Measurements from ENCODE around the gene NAT16. TPM values are rescaled to one million over a fixed set of nuclear protein-coding genes. Genes with fewer than 3 reads are reported as not detected.

Gene NAT16
- total RNA-seq, 2 donors from 2014 or later: 0.15 to 0.20 TPM

DNA sequence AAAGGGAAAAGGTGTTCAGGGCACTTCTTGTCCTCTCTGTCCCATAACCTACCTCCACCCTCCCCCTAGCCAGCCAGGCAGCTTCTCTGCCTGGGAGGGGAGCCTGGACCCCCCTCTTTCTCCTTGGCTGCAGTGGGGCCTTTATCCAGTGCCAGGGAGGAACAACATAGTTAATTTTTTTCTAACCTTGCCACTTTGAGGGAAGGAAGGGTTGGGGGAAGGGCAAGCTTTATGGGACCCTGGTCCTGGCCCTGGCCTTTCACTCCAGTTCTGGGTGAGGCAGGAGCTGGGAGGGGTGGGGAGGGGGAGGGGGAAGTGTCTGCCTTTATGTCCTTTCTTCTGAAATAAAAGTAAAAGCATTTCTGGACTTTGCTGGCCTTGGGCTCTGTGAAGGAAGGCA lies 19.2 kb downstream of the NAT16 start:
- Histone ChIP-seq H3K27me3 (ENCODE audit: control insufficient read depth, insufficient read depth, low read length, poor library complexity, severe bottlenecking) (peaks cover 42% of the 10 kb centered on the region), H3K4me1 (ENCODE audit: control insufficient read depth, insufficient read depth, low read length) (peaks cover 2% of the 10 kb centered on the region), H3K9ac (ENCODE audit: extremely low read depth, low read length, poor library complexity, severe bottlenecking) (no peak overlapping the region), H3K36me3 (ENCODE audit: control insufficient read depth, insufficient read depth, low read length) (peaks cover 8% of the 10 kb centered on the region), H3K4me3 (ENCODE audit: low read length) (no peak overlapping the region), H3K27ac (ENCODE audit: low read depth, low read length) (no peak overlapping the region), H3K9me3 (ENCODE audit: control insufficient read depth, low read length) (no peaks in the 10 kb centered on the region)
- H3K27me3 Mint-ChIP-seq (ENCODE audit: insufficient read depth): peaks cover 49% of the 10 kb centered on the region
- H3K27ac Mint-ChIP-seq: no peak overlapping the region
- peaks cover 14% of the 10 kb centered on the region for H3K4me1 Mint-ChIP-seq
- no peak overlapping the region for H3K4me3 Mint-ChIP-seq
- peak; percentile 58 for DNase-seq
- peaks cover 17% of the 10 kb centered on the region for H3K36me3 Mint-ChIP-seq (ENCODE audit: low read depth)
- TF ChIP-seq, protein P1, sequence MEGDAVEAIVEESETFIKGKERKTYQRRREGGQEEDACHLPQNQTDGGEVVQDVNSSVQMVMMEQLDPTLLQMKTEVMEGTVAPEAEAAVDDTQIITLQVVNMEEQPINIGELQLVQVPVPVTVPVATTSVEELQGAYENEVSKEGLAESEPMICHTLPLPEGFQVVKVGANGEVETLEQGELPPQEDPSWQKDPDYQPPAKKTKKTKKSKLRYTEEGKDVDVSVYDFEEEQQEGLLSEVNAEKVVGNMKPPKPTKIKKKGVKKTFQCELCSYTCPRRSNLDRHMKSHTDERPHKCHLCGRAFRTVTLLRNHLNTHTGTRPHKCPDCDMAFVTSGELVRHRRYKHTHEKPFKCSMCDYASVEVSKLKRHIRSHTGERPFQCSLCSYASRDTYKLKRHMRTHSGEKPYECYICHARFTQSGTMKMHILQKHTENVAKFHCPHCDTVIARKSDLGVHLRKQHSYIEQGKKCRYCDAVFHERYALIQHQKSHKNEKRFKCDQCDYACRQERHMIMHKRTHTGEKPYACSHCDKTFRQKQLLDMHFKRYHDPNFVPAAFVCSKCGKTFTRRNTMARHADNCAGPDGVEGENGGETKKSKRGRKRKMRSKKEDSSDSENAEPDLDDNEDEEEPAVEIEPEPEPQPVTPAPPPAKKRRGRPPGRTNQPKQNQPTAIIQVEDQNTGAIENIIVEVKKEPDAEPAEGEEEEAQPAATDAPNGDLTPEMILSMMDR (conservative IDR thresholded peaks at IDR 0.05): no peak
- H3K9me3 Mint-ChIP-seq: no peaks in the 10 kb centered on the region

DNA sequence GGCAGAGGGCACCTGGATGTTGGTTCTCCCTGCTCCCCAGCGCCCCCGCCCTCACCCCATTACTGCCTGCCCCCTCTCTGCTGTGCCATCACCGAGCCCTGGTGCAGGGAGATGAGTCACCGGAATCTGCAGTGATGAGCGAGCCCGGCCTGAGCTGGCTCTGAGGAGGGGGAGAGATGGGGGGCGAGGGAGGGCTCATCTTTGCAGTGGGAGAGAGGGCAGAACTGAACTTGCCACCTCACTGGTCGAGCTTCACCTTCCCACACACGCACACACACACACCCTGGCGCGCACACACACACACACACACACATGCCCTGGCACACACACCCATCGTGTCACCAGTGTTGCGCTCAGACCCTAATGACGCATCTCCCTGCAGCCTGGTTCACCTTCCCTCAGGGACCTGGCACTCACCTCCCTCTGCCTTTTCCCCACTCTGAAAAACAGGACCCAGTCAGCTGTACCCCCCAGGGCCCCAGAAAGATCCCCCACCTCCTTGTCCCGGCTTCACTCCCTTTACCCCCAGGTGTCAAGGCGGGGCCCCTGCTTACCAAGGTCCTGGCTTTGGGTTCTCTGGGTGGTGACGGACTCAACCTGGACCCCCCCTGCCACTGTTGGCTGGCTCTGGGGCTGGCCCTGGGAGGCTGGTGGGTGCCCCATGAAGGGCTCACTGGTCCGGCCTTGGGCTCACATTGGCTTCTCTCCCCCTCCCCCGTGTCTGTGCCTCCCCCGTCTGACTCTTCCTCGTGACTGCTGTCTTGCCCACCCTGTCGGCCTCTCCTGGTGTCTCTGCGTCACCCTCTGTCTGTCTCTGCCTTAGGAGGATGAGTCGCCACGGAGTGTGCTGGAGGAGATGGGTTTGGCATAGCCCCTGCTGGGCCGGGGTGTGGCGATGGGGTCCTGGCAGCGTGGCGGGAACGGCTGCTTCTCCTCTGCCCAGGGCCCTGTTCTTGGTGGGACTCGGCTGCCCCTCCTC lies 20.1 kb downstream of the NAT16 start:
- Histone ChIP-seq H3K27ac (ENCODE audit: low read depth, low read length) (no peak overlapping the region), H3K4me3 (ENCODE audit: low read length) (no peak overlapping the region), H3K9me3 (ENCODE audit: control insufficient read depth, low read length) (no peaks in the 10 kb centered on the region), H3K9ac (ENCODE audit: extremely low read depth, low read length, poor library complexity, severe bottlenecking) (no peak overlapping the region), H3K36me3 (ENCODE audit: control insufficient read depth, insufficient read depth, low read length) (peaks cover 8% of the 10 kb centered on the region), H3K4me1 (ENCODE audit: control insufficient read depth, insufficient read depth, low read length) (peaks cover 2% of the 10 kb centered on the region), H3K27me3 (ENCODE audit: control insufficient read depth, insufficient read depth, low read length, poor library complexity, severe bottlenecking) (peaks cover 34% of the 10 kb centered on the region)
- Mint-ChIP-seq H3K27ac (no peak overlapping the region), H3K27me3 (ENCODE audit: insufficient read depth) (peaks cover 40% of the 10 kb centered on the region), H3K9me3 (no peaks in the 10 kb centered on the region), H3K4me1 (peaks cover 11% of the 10 kb centered on the region), H3K4me3 (no peak overlapping the region), H3K36me3 (ENCODE audit: low read depth) (peaks cover 17% of the 10 kb centered on the region)
- peak; percentile 72 for DNase-seq
- TF ChIP-seq, protein P1 (conservative IDR thresholded peaks at IDR 0.05): no peak
- 72 to 86% methylated on average over 7 to 28 of the region's 31 CpGs for WGBS, 2 experiments (ENCODE audit: insufficient coverage in 1 of 2, insufficient read length in 1 of 2)

DNA sequence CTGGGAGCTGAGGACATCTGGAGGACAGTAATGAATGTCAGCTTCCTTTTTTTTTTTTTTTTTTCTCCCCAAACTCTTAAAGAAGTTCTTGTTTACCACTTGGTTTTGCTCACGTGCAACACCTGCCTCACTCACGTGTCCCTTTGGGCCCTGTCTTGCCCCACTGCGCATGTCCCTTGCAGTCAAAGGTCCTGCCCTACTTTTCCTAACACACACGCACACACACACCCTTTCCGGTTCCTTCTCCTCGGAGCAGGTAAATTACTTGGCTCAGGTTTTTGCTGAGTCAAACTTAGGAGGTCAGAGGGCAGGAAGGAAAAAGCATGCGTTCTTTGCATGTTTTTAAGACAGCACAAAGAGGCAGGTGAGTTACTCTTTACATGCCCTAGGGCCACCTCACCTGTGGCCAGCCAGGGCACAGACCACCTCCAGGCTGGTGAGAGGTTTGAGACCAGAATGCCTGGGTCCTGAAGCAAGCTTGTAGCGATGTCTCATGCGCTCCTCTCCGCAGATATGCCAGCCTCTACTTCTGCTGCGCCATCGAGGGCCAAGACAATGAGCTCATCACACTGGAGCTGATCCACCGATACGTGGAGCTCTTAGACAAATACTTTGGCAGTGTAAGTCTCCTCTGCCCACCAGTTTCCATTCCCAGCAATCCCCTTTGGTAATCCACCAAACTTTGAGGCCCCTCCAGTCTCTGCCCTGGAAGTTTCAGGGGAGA lies 23.1 kb downstream of the NAT16 start:
- peaks cover 9% of the 10 kb centered on the region for H3K27me3 ChIP-seq (ENCODE audit: control insufficient read depth, insufficient read depth, low read length, poor library complexity, severe bottlenecking)
- no peak overlapping the region for H3K27ac ChIP-seq (ENCODE audit: low read depth, low read length)
- TF ChIP-seq, protein P1 (conservative IDR thresholded peaks at IDR 0.05): no peak
- peaks cover 8% of the 10 kb centered on the region for H3K36me3 ChIP-seq (ENCODE audit: control insufficient read depth, insufficient read depth, low read length)
- H3K4me3 ChIP-seq (ENCODE audit: low read length): no peak overlapping the region
- no peak overlapping the region for H3K27ac Mint-ChIP-seq
- H3K9ac ChIP-seq (ENCODE audit: extremely low read depth, low read length, poor library complexity, severe bottlenecking): no peak overlapping the region
- H3K9me3 Mint-ChIP-seq: peaks cover 3% of the 10 kb centered on the region
- peaks cover 7% of the 10 kb centered on the region for H3K4me1 Mint-ChIP-seq
- DNase-seq: peak; percentile 63
- H3K36me3 Mint-ChIP-seq (ENCODE audit: low read depth): peaks cover 17% of the 10 kb centered on the region
- no peaks in the 10 kb centered on the region for H3K9me3 ChIP-seq (ENCODE audit: control insufficient read depth, low read length)
- peaks cover 28% of the 10 kb centered on the region for H3K27me3 Mint-ChIP-seq (ENCODE audit: insufficient read depth)
- H3K4me1 ChIP-seq (ENCODE audit: control insufficient read depth, insufficient read depth, low read length): no peaks in the 10 kb centered on the region
- 87 to 89% methylated on average over 11 to 14 of the region's 14 CpGs for WGBS, 2 experiments (ENCODE audit: insufficient coverage in 1 of 2, insufficient read length in 1 of 2)
- H3K4me3 Mint-ChIP-seq: no peak overlapping the region

Measured in endodermal cell (in vitro differentiated cells).